HFF-Myc (cell line): Measurements from ENCODE around the gene AMDHD2.

Source experiments
- DNase-seq: peaks from one replicate; pipeline ENCODE4 v3.0.0-alpha.2; 2011; ENCODE audit warnings: low read depth; ENCODE audit errors: extremely low read depth
- H3K4me3 ChIP-seq: replicated peaks from 2 replicates; pipeline ENCODE4 v1.5.1; 2011; ENCODE audit warnings: low read depth, mild to moderate bottlenecking, control low read depth, low read length
- TF ChIP-seq, protein P1 (sequence below): IDR thresholded peaks from 2 replicates; pipeline ENCODE4 v1.5.1; 2012; ENCODE audit warnings: mild to moderate bottlenecking, low read depth, low read length, control low read depth; ENCODE audit errors: missing control alignments

The AMDHD2 gene

DNA sequence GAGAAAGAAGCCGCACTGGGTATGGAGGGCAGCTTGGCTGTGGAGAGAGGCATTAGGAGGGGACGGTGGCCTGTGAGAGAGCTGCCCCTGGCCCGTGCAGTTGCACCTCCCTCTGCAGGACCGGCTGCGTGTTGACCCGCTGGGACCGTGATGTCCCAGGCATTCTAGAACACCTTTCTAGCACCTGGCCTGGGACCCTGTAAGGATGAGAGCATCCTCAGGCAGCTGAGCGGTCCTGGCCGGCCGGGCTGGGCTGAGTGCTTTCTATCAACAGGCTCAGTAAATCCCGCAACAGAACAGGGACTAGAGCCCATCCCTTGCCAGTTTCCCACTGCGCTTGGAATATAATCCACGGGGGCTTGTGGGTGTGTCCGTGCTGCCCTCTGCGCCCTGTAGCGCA lies 30.6 kb upstream of the AMDHD2 start:
- no peak for DNase-seq
- TF ChIP-seq, protein P1, sequence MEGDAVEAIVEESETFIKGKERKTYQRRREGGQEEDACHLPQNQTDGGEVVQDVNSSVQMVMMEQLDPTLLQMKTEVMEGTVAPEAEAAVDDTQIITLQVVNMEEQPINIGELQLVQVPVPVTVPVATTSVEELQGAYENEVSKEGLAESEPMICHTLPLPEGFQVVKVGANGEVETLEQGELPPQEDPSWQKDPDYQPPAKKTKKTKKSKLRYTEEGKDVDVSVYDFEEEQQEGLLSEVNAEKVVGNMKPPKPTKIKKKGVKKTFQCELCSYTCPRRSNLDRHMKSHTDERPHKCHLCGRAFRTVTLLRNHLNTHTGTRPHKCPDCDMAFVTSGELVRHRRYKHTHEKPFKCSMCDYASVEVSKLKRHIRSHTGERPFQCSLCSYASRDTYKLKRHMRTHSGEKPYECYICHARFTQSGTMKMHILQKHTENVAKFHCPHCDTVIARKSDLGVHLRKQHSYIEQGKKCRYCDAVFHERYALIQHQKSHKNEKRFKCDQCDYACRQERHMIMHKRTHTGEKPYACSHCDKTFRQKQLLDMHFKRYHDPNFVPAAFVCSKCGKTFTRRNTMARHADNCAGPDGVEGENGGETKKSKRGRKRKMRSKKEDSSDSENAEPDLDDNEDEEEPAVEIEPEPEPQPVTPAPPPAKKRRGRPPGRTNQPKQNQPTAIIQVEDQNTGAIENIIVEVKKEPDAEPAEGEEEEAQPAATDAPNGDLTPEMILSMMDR, result no peak
- no peak overlapping the region for H3K4me3 ChIP-seq

- TF ChIP-seq, protein P1, result no peak
- H3K4me3 ChIP-seq, result no peak overlapping the region
- no peak for DNase-seq
These were observed 29.7 kb upstream of the AMDHD2 start for GRCh38 chr16:2490190-2491105.

DNA sequence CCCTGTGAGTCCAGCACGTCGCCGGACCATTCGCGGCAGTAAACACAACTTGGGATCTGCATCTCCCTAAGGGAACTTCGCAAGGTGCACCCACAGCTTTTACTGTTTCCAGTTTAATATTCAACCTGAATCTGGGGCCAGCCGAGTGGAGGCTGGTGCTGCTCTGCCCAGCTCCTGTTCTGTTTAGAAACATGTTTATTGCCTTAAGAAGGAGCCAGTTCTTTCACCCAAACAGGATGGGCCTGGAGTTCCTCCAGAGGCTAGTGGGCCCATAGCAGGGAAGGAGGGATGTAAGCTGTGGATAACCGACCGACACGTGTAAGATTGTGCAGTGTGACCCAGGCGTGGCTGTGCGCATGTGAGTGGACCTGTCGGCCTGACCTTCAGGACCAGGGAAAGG lies 27.9 kb upstream of the AMDHD2 start:
- TF ChIP-seq, protein P1, result no peak
- DNase-seq, result no peak
- H3K4me3 ChIP-seq, result no peak overlapping the region

- no peak overlapping the region for H3K4me3 ChIP-seq
- TF ChIP-seq, protein P1, result no peak
These were observed 26.6 kb upstream of the AMDHD2 start for GRCh38 chr16:2493605-2494004.

GRCh38 chr16:2494616-2495015 lies 25.6 kb upstream of the AMDHD2 start:
- H3K4me3 ChIP-seq, result no peak overlapping the region
- TF ChIP-seq, protein P1, result no peak
- no peak for DNase-seq

More at GRCh38 chr16:2493605-2494004, 26.6 kb upstream of the AMDHD2 start:
- DNase-seq, result no peak

DNA sequence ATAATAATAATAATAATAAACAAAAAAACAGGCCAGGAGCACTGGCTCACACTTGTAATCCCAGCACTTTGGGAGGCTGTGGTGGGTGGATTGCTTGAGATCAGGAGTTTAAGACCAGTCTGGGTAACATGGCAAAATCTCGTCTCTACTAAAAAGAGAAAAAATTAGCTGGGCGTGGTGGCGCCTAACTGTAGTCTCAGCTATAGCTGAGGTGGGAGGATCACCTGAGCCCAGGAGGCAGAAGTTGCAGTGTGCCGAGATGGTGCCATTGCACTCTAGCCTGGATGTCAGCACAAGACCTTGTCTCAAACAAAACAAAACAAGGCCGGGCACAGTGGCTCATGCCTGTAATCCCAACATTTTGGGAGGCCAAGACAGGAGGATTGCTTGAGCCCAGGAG lies 25.1 kb upstream of the AMDHD2 start:
- no peak for DNase-seq
- TF ChIP-seq, protein P1, result no peak
- H3K4me3 ChIP-seq, result no peak overlapping the region
